CD4-positive, alpha-beta T cell treated with Interleukin-17A for 1 hour (primary cell): ENCODE measurements around the gene NFATC2.
"Not testable (repeated sequence)": the region's sequence is repeated elsewhere in the genome, so short reads cannot be mapped to it uniquely, and the experiment has no call there.

Source experiments
- DNase-seq: peaks from one replicate; pipeline ENCODE4 v3.0.0-alpha.2; 2020

NFATC2 gene

DNA sequence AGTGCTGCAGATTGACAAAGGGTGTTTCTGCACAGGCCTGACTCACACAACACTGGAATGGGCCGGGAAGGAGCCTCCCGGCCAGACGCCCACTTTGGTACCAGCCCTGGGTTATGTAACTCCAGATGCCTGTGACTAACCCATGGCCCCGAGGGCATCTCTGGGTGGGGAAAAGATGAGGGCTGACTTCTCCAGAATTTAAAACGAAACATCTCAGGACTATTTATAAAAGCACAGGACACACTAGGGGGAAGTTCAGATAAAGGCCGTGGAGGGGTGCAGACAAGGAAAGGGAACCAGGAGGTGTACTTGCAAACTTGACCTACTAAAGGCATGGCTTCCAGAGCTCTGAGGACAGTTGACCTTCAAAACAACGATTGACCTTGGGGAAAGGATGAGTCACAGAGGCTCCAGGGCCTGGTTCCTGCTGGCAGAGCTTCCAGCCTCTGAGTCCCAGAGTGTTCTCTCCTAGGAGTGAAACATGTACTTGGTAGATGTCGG lies 196.9 kb downstream of the NFATC2 start:
- DNase-seq = no peak

DNA sequence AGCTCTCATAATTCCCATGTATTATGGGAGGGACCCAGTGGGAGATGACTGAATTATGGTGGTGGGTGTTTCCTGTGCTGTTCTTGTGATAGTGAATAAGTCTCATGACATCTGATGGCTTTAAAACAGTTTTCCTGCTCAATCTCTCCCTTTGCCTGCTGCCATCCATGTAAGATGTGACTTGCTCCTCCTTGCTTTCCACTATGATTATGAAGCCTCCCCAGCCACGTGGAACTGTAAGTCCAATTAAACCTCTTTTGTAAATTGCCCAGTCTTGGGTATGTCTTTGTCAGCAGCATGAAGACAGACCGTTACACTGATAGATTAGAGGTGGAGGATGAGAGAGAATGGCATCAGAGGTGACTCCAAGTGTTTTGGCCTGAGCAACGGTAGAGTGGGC lies 198.7 kb downstream of the NFATC2 start:
- DNase-seq = not testable (repeated sequence)

DNA sequence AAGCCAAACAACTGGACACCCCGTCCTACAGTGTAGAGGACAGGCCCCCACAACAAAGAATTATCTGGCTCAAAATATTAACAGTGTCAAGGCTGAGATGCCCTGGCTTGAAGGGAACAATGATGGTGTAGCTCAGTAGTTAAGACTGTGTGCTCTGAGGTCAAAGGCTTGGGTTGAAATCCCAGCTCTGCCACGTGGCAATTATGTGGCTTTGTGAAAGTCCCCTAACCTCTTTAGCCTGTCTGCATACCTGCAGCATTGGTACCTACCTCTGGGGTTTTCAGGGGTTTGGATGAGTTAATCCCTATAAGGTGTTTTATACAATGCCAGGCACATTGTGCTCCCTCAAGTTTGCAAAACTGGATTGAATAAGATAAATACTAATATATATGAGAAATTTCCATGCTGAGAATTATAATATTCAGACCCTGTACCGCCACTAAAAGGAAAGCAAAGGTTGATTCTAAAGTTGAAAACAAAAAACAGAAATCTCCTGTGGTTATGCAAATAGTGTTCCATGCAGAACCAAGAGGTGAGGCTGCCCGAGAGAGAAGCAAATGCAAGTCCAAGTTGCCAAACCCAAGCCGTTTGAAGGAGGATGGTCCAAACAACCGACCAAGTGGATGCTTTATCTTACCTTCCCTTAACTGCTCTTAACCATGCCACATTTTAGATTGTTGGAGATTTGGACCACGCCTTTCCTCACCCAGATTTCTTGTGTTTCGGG lies 199.8 kb downstream of the NFATC2 start:
- DNase-seq = no peak

DNA sequence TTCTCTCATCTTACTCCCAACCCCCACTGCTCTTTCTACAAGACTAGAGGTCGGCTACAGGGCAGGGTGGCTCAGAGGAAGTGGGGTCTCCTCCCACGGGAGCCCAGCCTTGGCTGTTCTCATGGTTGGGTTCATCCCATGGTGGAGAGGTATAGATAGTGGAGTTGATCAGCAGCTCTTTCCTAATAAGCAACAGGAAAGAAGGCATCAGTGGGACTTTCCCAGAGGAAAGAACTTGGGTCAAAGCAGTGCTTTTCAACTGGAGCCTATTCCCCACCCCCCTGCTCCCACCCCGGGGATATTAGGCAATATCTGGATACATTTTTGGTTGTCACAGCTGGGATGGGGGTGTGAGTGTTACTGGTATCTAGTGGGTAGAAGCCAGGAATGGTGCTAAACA lies 200.9 kb downstream of the NFATC2 start:
- no peak for DNase-seq

DNA sequence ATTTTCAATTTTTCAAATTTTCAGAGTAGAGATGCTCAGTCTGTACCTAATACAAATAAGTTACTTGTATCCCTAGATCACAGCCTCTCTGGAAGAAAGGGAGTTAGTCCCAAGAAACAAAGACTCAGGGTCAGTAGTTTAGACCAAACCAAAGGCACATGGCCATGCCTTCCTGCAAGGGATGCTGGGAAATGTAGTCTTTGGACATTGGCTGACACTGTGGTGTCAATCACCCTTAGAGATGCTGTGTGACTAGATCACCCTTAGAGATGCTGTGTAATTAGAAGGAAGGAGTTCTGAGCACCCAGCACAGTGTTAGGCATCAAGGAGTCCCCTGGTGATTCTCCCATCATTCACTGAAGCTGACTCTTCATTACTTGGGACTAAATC lies 202.1 kb downstream of the NFATC2 start:
- no peak for DNase-seq

DNA sequence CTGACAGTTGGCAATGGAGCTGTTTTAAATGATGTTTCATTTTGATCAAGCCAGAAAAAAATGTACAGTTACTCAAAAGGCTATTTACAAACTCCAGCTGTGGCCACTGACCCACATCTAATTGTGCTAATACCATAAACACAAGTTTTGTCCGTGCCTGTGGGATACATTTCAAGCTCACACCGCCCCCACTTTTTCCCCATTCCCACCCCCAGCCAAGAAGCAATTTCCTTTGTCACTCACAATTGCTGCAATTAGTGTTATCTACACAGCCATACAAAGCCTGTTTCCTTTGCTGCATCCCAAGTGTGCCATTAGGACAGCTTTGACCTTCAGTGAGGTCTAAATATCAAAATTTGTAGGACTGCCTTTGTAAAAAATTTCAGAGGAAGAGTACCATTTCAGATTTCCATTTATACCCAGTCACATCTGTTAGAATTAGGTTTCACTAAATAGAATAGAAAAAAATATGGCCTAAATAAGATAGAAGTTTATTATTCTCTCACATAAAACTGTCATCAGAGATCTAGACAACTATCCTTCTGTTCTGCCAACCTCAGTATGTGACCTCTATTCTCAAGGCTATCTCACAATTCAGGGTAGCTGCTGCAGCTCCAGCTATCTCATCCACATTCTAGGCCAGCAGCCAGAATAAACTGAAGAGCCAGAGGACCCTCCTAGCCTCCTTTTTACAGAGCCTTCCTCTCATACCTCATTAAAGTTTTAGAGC lies 202.6 kb downstream of the NFATC2 start:
- DNase-seq = no peak

DNA sequence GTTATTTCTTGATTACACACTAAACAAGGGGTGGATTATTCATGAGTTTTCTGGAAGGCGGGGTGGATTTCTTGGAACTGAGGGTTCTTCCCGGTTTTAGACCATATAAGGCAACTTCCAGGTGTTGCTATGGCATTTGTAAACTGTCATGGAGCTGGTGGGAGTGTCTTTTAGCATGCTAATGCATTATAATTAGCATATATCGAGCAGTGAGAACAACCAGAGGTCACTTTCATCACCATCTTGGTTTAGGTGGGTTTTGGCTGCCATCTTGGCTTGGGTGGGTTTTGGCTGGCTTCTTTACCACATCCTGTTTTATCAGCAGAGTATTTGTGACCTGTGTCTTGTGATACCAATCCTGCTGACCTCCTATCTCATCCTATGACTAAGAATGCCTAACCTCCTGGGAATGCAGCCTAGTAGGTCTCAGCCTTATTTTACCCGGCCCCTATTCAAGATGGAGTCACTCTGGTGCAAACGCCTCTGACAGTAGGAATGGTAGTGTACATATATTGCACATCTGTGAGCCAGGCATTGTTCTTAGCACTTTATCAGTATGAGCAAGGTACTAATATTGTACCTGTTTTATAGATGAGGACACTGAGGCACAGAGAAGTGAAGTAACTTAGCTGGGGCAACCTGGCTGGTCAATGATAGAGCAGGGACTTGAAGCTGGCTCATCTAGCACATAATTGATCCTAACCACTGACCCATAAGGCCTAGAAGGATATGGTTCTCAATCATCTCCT lies 203.7 kb downstream of the NFATC2 start:
- no peak for DNase-seq

DNA sequence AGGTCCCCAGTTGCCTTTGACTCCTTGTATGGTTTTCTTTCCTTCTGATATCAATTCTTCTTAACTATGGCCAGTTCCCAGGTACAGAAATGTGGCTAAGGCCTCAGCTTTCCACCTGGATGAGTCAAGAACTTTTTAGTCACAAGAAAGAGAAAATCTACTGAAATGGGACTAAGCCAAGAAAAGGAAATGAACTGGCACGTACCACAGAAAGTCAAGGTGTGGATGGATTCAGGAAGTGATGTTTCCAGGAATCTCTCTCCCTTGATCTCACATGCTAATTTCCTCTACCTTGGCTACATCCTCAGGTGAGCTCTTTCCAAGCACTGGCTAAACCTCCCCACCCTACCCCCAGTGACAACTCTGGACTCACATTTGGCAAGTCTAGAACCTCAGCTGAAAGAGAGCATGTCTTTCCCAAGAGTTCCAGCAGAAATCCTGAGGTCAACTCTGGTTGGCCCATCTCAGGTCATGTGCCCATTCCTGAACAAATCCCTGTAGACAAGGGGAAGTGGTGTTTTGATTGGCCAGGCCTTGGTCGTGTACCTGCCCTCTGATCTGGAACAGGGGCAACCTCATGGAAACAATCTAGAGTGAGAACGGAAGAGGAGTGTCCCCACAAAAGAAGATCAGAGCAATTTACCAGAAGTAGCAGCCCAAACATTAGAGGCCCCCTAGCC lies 205.3 kb downstream of the NFATC2 start:
- DNase-seq = peak; percentile 6
